Bronchial epithelial cell (primary cell): ENCODE results near the gene ERH. TPM values are rescaled to one million over a fixed set of nuclear protein-coding genes. Genes with fewer than 3 reads are reported as not detected.
A peak's percentile ranks its signal among the peaks of the same experiment; 100 is the strongest.

Experiments used
- DNase-seq: peaks from one replicate; pipeline ENCODE4 v3.0.0-alpha.2; 2010; ENCODE audit warnings: low read depth
- FAIRE-seq: peaks from 2 replicates; lab custom pipeline; 2011; peaks lifted over from hg19 to GRCh38; lab: Jason Lieb, UNC
- H3K27me3 ChIP-seq: 2 replicates; pipeline ENCODE4 v1.5.1; 2011; ENCODE audit warnings: low read length; ENCODE audit not compliant: control insufficient read depth, insufficient read depth
- H3K36me3 ChIP-seq: 2 replicates; pipeline ENCODE4 v1.5.1; 2011; ENCODE audit warnings: low read length; ENCODE audit not compliant: control insufficient read depth, insufficient read depth
- H3K4me3 ChIP-seq: 2 replicates; pipeline ENCODE4 v1.5.1; 2011; ENCODE audit warnings: mild to moderate bottlenecking, low read depth, low read length, control low read depth
- total RNA-seq: library from RNA; depleted of rRNA; stranded (reverse); fragments of >200 nt; gene quantifications from 2 replicates; pipeline ENCODE4 v1.2.1, GENCODE V29; 2014
- TF ChIP-seq, protein P1 (sequence below): IDR thresholded peaks from 2 replicates; pipeline ENCODE4 v1.5.1; 2011; ENCODE audit warnings: mild to moderate bottlenecking, moderate library complexity, low read length, control low read depth, inconsistent platforms; ENCODE audit not compliant: insufficient read depth, severe bottlenecking

The ERH gene
- total RNA-seq, 1 donor from 2014 or later, result 91.6 TPM

- TF ChIP-seq, protein P1, sequence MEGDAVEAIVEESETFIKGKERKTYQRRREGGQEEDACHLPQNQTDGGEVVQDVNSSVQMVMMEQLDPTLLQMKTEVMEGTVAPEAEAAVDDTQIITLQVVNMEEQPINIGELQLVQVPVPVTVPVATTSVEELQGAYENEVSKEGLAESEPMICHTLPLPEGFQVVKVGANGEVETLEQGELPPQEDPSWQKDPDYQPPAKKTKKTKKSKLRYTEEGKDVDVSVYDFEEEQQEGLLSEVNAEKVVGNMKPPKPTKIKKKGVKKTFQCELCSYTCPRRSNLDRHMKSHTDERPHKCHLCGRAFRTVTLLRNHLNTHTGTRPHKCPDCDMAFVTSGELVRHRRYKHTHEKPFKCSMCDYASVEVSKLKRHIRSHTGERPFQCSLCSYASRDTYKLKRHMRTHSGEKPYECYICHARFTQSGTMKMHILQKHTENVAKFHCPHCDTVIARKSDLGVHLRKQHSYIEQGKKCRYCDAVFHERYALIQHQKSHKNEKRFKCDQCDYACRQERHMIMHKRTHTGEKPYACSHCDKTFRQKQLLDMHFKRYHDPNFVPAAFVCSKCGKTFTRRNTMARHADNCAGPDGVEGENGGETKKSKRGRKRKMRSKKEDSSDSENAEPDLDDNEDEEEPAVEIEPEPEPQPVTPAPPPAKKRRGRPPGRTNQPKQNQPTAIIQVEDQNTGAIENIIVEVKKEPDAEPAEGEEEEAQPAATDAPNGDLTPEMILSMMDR, result no peak
- no peak for DNase-seq
- no peak for FAIRE-seq
Observed at GRCh38 chr14:69358966-69359365, 39.1 kb downstream of the ERH start.

GRCh38 chr14:69358233-69358963 is 39.7 kb downstream of the ERH start:
- H3K27me3 ChIP-seq, result peaks cover 3% of the 10 kb centered on the region
- no peak for FAIRE-seq
- no peak for DNase-seq
- H3K36me3 ChIP-seq, result no peaks in the 10 kb centered on the region
- no peak overlapping the region for H3K4me3 ChIP-seq
- TF ChIP-seq, protein P1, result no peak

More at GRCh38 chr14:69358966-69359365, 39.1 kb downstream of the ERH start:
- Histone ChIP-seq H3K4me3 (no peak overlapping the region), H3K27me3 (peaks cover 3% of the 10 kb centered on the region), H3K36me3 (no peaks in the 10 kb centered on the region)

- Histone ChIP-seq H3K36me3 (no peaks in the 10 kb centered on the region), H3K4me3 (no peak overlapping the region), H3K27me3 (peaks cover 3% of the 10 kb centered on the region)
- peak; percentile 4 for DNase-seq
- FAIRE-seq, result no peak
- TF ChIP-seq, protein P1, result no peak
Observed at GRCh38 chr14:69357544-69358200, 40.4 kb downstream of the ERH start.

DNA sequence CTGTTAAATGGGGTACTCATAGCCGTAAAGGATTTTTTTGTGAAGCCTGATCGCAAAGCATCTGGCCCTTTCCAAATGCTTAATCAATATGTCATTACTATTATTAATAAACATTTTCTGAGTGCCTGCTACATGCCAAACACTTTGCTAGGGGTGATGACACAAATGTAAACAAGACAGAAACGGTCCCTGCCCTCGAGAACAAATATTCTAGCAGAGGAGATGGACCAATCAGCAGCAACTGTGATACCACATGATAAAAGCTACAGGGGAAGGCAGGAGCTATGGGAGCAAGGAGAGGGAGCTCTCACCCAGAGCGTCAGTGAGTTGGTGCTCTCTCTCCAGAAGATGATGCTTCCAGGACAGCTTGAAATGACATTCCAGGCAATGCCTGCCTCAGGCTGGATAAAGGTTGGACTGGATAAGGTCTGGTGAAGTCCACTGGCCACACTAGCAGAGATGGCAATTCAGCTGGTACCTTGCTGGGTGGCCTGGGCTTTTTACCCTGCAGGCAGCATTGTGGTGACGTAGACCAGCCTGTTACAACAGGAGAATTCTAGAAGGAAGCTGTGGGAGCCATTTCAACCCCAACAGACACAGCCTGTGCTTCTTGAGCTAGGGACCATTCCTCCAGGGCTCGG is 41.1 kb downstream of the ERH start:
- Histone ChIP-seq H3K27me3 (peaks cover 3% of the 10 kb centered on the region), H3K4me3 (no peak overlapping the region), H3K36me3 (no peaks in the 10 kb centered on the region)
- FAIRE-seq (no peak), DNase-seq (peak; percentile 10)
- TF ChIP-seq, protein P1, result no peak

- peak; percentile 8 for DNase-seq
- no peak overlapping the region for H3K4me3 ChIP-seq
- TF ChIP-seq, protein P1, result no peak
- no peaks in the 10 kb centered on the region for H3K36me3 ChIP-seq
- no peak for FAIRE-seq
- peaks cover 3% of the 10 kb centered on the region for H3K27me3 ChIP-seq
Observed at GRCh38 chr14:69355607-69356281, 42.4 kb downstream of the ERH start.
